HEK293T (cell line): ENCODE data around the gene PDZD2.
"Not testable (repeated sequence)": the region's sequence is repeated elsewhere in the genome, so short reads cannot be mapped to it uniquely, and the experiment has no call there.

Experiments used
- CTCF ChIA-PET: fragments of 350-600 bp; formaldehyde crosslinking; extraction: SDS; loops from one replicate; lab custom pipeline; 2021; ENCODE audit warnings: antibody characterized with exemption, inconsistent platforms; lab: Yijun Ruan, JAX
- POLR2A ChIA-PET: fragments of 350-600 bp; formaldehyde crosslinking; extraction: SDS; loops from one replicate; lab custom pipeline; 2020; ENCODE audit warnings: antibody characterized with exemption, inconsistent platforms; lab: Yijun Ruan, JAX
- DNase-seq: peaks from one replicate; pipeline ENCODE4 v3.0.0; 2012; ENCODE audit warnings: mixed read lengths; ENCODE audit errors: extremely low spot score
- ARNT ChIP-seq: fragments of 450-650 bp; IDR thresholded peaks from 2 replicates; pipeline ENCODE4 v1.6.1; 2017; ENCODE audit warnings: mild to moderate bottlenecking
- BHLHE40 ChIP-seq: fragments of 450-650 bp; IDR thresholded peaks from 2 replicates; pipeline ENCODE4 v1.6.1; 2016; ENCODE audit warnings: mild to moderate bottlenecking, moderate library complexity, borderline replicate concordance
- CTBP1 ChIP-seq: fragments of 450-650 bp; IDR thresholded peaks from 2 replicates; pipeline ENCODE4 v1.6.1; 2016; ENCODE audit warnings: borderline replicate concordance
- ELF4 ChIP-seq: fragments of 450-650 bp; IDR thresholded peaks from 2 replicates; pipeline ENCODE4 v1.6.1; 2017; ENCODE audit warnings: antibody characterized with exemption
- FOXA1 ChIP-seq: fragments of 450-650 bp; IDR thresholded peaks from 2 replicates; pipeline ENCODE4 v1.6.1; 2016; ENCODE audit warnings: mild to moderate bottlenecking
- FOXK2 ChIP-seq: fragments of 450-650 bp; IDR thresholded peaks from 2 replicates; pipeline ENCODE4 v1.6.1; 2016; ENCODE audit warnings: mild to moderate bottlenecking
- FOXM1 ChIP-seq: fragments of 450-650 bp; IDR thresholded peaks from 2 replicates; pipeline ENCODE4 v1.6.1; 2017; ENCODE audit warnings: mild to moderate bottlenecking, borderline replicate concordance
- HDGF ChIP-seq: fragments of 450-650 bp; IDR thresholded peaks from 2 replicates; pipeline ENCODE4 v1.6.1; 2017; ENCODE audit warnings: antibody characterized with exemption, borderline replicate concordance
- L3MBTL2 ChIP-seq: fragments of 450-650 bp; conservative IDR thresholded peaks from 2 replicates; pipeline ENCODE4 v1.6.1; 2016; ENCODE audit warnings: mild to moderate bottlenecking
- LEF1 ChIP-seq: fragments of 450-650 bp; IDR thresholded peaks from 2 replicates; pipeline ENCODE4 v1.6.1; 2017; ENCODE audit warnings: mild to moderate bottlenecking, borderline replicate concordance
- NFRKB ChIP-seq: fragments of 450-650 bp; IDR thresholded peaks from 2 replicates; pipeline ENCODE4 v1.6.1; 2016; ENCODE audit warnings: mild to moderate bottlenecking, moderate library complexity
- PKNOX1 ChIP-seq: fragments of 450-650 bp; IDR thresholded peaks from 2 replicates; pipeline ENCODE4 v1.6.1; 2016
- SP1 ChIP-seq: fragments of 450-650 bp; IDR thresholded peaks from 2 replicates; pipeline ENCODE4 v1.6.1; 2017
- SUZ12 ChIP-seq: fragments of 450-650 bp; IDR thresholded peaks from 2 replicates; pipeline ENCODE4 v1.6.1; 2016; ENCODE audit warnings: mild to moderate bottlenecking
- TARDBP ChIP-seq: fragments of 450-650 bp; IDR thresholded peaks from 2 replicates; pipeline ENCODE4 v1.6.1; 2016
- ZNF384 ChIP-seq: fragments of 450-650 bp; IDR thresholded peaks from 2 replicates; pipeline ENCODE4 v1.6.1; 2016

The PDZD2 gene

GRCh38 chr5:31963358-31964006 lies 324.6 kb downstream of the PDZD2 start:
- DNase-seq: no peak
- TF ChIP-seq FOXK2: no peak
- ChIA-PET CTCF (interaction anchor here (0.6 kb wide), 1 partner anchor 11 kb away, joined by 4 read pairs; no protein-coding TSS in a partner anchor), POLR2A (no interaction called here)

GRCh38 chr5:31964007-31964360 lies 325.1 kb downstream of the PDZD2 start:
- ChIA-PET POLR2A (no interaction called here), CTCF (no interaction called here)
- DNase-seq: no peak
- TF ChIP-seq HDGF: no peak
- no peak for TF ChIP-seq FOXA1
- TF ChIP-seq L3MBTL2: no peak
- no peak for TF ChIP-seq FOXK2
- no peak for TF ChIP-seq CTBP1
- no peak for TF ChIP-seq ARNT
- no peak for TF ChIP-seq ZNF384
- no peak for TF ChIP-seq LEF1
- TF ChIP-seq BHLHE40: no peak
- TF ChIP-seq PKNOX1: no peak
- no peak for TF ChIP-seq FOXM1
- TF ChIP-seq SUZ12: no peak
- TF ChIP-seq TARDBP: no peak

GRCh38 chr5:31965227-31965626 lies 326.3 kb downstream of the PDZD2 start:
- CTCF ChIA-PET: no interaction called here
- DNase-seq: no peak
- POLR2A ChIA-PET: no interaction called here
- no peak for TF ChIP-seq FOXM1
- no peak for TF ChIP-seq HDGF
- no peak for TF ChIP-seq SUZ12
- TF ChIP-seq BHLHE40: no peak
- no peak for TF ChIP-seq FOXK2
- no peak for TF ChIP-seq TARDBP
- TF ChIP-seq PKNOX1: no peak
- no peak for TF ChIP-seq ELF4
- no peak for TF ChIP-seq L3MBTL2
- no peak for TF ChIP-seq SP1

GRCh38 chr5:31966936-31967335 lies 328.0 kb downstream of the PDZD2 start:
- TF ChIP-seq CTBP1 (no peak), FOXK2 (no peak)
- POLR2A ChIA-PET: no interaction called here
- DNase-seq: no peak
- CTCF ChIA-PET: no interaction called here

GRCh38 chr5:31967461-31967860 lies 328.5 kb downstream of the PDZD2 start:
- no peak for DNase-seq
- TF ChIP-seq NFRKB (no peak), ELF4 (no peak), ZNF384 (no peak), FOXM1 (no peak), L3MBTL2 (no peak), FOXK2 (no peak), CTBP1 (no peak), SP1 (no peak), ARNT (no peak), SUZ12 (no peak), HDGF (no peak), BHLHE40 (no peak), TARDBP (no peak), FOXA1 (no peak), LEF1 (no peak), PKNOX1 (no peak)
- ChIA-PET CTCF (no interaction called here), POLR2A (no interaction called here)

- TF ChIP-seq FOXK2 (no peak), FOXA1 (no peak)
- DNase-seq: no peak
- ChIA-PET CTCF (interaction anchor here (1.0 kb wide), 1 partner anchor 120 kb away, joined by 3 read pairs; no protein-coding TSS in a partner anchor), POLR2A (no interaction called here)
Measured at GRCh38 chr5:31972558-31972957, 333.6 kb downstream of the PDZD2 start.

GRCh38 chr5:31975189-31975612 lies 336.3 kb downstream of the PDZD2 start:
- DNase-seq, POLR2A ChIA-PET, CTCF ChIA-PET: not testable (repeated sequence)

- CTCF ChIA-PET: no interaction called here
- POLR2A ChIA-PET: no interaction called here
- no peak for TF ChIP-seq BHLHE40
- no peak for TF ChIP-seq ARNT
- TF ChIP-seq CTBP1: no peak
- no peak for DNase-seq
Measured at GRCh38 chr5:31976169-31976568, 337.2 kb downstream of the PDZD2 start.
